Measurements from ENCODE around the gene FKBP11. TPM values are rescaled to one million over a fixed set of nuclear protein-coding genes. Genes with fewer than 3 reads are reported as not detected.

Gene FKBP11
- total RNA-seq, 1 experiment from 2014 or later, result 8.6 TPM

DNA sequence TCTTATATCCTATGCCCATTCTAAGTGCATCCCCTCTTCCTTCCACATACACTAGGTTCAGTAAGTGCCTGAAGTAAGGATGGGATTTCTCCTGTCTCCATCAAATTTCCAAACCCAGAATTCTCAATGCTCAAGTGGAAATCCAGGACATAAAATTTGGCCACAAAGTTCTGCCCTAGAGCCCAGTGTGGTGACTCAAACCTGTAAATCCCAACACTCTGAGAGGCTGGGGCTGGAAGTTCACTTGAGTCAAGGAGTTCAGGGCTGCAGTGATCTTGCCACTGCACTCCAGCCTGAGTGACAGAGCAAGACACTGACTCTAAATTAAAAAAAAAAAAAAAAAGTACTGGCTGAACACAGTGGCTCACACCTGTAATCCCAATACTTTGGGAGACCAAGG, 36.5 kb upstream of the FKBP11 start:
- Histone ChIP-seq H3K4me1 (peaks cover 13% of the 10 kb centered on the region), H3K27ac (no peak overlapping the region), H3K9me3 (replicated peaks) (no peaks in the 10 kb centered on the region), H3K36me3 (no peaks in the 10 kb centered on the region), H3K4me3 (no peak overlapping the region), H3K27me3 (no peaks in the 10 kb centered on the region)
- DNase-seq, result no peak

DNA sequence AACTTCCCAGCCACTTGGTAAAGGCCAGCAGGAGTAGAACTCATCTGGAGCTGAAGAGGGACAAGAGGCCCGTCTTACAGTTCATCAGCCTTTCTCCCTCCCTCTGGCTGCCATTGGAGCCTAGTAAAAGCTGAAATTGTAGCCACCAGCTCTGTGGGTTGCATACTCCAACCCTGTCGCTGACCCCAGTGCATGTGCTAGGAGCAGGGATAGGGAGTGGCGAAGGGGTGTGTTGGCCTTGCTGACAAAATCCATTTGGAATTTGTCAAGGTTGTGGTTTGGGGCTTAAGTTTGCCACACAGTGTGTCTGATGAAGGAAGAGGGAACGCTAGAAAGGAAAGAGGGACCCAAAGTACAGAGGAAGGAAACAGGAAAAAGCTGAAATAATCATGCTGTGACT, 36.0 kb upstream of the FKBP11 start:
- H3K9me3 ChIP-seq (replicated peaks), result no peaks in the 10 kb centered on the region
- peaks cover 10% of the 10 kb centered on the region for H3K4me1 ChIP-seq
- peak; percentile 59 to 61 for DNase-seq
- no peak overlapping the region for H3K27ac ChIP-seq
- no peaks in the 10 kb centered on the region for H3K36me3 ChIP-seq
- H3K4me3 ChIP-seq, result no peak overlapping the region
- no peaks in the 10 kb centered on the region for H3K27me3 ChIP-seq

DNA sequence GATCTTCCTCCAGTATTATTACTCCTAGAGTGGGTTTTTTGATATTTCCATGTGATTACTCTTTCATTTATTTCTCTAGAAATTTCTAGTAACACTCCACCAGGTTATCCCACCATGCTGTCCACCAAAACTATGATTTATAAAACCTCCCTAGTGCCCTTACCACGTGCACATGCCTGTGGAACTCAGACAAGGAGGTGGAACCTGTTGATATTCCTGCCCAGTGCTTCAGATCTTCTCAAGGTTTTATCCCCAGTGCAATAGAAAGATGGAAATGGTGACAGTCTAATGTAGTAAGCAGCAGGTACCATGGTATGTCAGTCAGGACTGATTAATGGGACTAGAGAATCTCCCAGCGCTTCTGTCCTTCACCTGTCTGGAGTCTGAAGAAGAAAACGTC, 35.5 kb upstream of the FKBP11 start:
- H3K36me3 ChIP-seq, result no peaks in the 10 kb centered on the region
- H3K27me3 ChIP-seq, result no peaks in the 10 kb centered on the region
- H3K4me3 ChIP-seq, result no peak overlapping the region
- no peaks in the 10 kb centered on the region for H3K9me3 ChIP-seq (replicated peaks)
- DNase-seq, result no peak
- H3K27ac ChIP-seq, result no peak overlapping the region
- peaks cover 13% of the 10 kb centered on the region for H3K4me1 ChIP-seq

DNA sequence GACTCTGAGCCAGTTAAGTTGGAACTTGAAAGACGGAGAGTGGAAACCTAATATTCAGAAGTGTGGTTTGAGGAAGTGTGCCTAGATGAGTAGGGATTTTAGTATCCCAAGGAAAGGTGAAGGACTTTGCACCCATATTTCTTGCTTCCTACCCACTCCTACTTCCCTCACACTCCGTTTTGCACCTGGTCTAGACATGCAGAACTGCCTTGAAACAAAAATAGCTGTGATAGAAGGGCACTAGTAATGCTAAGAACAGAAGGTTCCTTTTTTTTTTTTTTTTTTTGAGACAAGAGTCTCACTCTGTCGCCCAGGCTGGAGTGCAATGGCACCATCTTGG, 32.7 kb upstream of the FKBP11 start:
- Histone ChIP-seq H3K27me3 (no peaks in the 10 kb centered on the region), H3K9me3 (replicated peaks) (no peaks in the 10 kb centered on the region), H3K27ac (no peak overlapping the region), H3K36me3 (peaks cover 9% of the 10 kb centered on the region), H3K4me3 (peak overlapping the region; percentile 85), H3K4me1 (peaks cover 16% of the 10 kb centered on the region)
- DNase-seq, result no peak

DNA sequence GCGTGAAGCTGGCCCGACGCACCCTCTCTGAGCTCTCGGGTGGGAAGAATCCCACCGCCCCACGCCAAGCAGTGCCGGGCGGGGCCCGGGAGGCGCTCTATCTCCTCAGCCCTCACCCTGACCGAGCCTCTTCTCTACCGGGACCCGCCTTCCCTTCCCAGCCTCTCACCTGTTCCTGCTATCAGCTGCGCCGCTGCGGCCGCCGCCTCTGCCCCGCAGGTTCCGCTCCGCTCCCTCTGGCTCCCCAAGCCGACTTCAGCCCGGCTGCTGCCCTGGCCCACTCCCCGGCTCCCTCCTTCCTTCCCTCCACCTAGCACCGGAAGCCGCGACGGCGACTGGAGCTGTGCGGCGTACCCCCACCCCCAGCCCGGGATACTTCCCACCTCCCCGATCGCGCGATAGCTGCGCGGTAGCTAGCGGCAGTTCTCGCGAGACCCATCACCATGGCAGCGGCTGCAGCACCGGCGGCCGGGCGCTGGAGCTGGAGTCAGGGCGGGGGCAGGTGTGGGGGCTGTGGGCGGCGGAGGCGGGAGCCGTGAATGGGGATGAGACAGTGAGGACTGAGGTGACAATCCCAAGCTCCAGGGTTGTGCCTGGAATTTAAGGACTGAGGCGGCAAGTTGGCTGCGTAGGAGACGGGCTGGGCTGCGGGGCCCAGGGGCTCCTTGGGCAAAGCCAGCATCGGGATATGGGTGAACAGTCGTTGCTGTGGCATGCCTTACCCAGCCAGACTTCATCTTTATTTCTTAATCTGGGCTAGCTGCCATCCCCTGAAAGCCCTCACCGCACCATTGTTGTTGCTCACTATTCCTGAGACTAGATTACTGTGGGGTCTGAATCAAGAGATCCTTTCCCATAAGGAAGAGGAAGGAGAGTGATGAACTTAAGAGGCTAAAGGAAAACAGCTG, 32.1 kb upstream of the FKBP11 start, which contains the start of gene ARF3:
Gene ARF3 (minus strand): TSS at position 347 of the 908 bp plus-strand sequence. CDS start 16,392 bp downstream, outside the sequence.
- Histone ChIP-seq H3K4me1 (peaks cover 16% of the 10 kb centered on the region), H3K4me3 (peak within 1 kb of the TSS; percentile 85), H3K36me3 (peaks cover 9% of the 10 kb centered on the region), H3K27me3 (no peaks in the 10 kb centered on the region), H3K9me3 (replicated peaks) (no peaks in the 10 kb centered on the region), H3K27ac (peak within 1 kb of the TSS; percentile 29)
- peak; percentile 97 to 98 for DNase-seq

DNA sequence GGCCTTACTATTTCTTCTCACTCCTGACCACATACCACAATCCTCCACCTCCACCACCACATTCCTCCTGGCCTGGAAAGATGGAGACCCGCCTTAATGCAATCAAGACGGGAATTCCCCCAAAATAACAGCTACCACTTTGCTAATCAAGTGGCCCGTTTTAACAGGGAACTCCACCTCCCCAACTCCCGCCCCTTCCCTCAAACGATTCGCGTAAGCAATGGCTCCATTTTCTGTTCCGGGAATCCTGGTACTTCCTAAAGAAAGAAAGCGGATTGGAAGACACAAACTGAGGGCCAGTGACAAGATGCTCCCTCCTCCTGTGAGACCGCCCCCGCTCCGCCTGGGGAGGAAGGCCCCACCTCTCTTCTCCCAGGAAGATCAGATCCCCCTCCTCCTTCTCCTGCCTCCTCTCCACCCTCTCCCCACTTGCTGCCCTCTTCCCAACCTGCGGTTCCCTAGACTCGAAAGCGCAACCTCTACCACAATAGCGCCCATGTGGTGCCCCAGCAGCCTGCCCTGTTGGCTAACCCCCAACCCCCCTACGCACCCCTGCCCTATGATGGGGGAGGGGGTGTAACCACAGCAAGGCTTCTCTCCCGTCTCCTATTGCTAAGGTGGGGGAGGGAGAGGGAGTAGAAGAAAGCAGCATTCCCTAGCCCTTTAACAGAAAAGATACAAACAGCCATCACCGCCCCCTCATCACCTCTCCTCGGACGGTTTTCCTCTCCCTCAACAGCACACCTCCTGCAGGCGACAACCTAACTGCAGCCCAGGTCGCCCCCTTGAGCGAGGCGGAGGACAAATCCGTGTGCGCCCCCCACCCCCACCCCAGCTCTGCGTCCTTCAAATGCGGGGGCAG, 31.2 kb upstream of the FKBP11 start:
- peak; percentile 95 to 97 for DNase-seq
- Histone ChIP-seq H3K27ac (peak overlapping the region; percentile 29), H3K9me3 (replicated peaks) (no peaks in the 10 kb centered on the region), H3K4me1 (peaks cover 14% of the 10 kb centered on the region), H3K4me3 (peak overlapping the region; percentile 85), H3K27me3 (no peaks in the 10 kb centered on the region), H3K36me3 (peaks cover 9% of the 10 kb centered on the region)

DNA sequence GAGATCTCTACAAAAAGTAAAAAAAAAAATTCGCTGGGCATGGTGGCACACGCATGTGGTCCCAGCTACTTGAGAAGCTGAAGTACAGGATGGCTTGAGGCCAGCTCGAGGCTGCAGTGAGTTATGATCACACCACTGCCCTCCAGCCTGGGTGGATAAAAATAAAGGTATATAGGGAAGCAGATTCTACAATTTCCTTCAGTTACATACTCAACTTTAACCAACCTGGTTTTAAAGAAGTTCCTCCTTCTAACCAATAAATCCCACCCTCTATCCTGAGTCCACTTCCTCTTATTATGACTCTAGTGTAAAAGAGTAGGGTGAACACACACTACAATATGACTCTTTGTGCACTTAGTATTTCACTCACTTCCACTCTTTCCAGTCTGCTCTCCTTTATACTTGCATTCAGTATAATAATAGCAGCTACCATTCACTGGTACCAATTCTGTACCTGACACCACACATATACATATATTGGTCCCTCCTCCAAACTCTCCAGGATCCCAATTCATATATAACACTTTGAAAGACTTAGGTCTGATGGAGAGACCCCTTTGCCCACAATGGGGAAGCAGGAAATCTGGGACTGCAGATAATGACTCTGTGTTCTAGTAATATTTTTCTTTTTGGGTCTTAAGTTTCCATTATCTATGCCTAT, 29.7 kb upstream of the FKBP11 start:
- H3K27me3 ChIP-seq, result no peaks in the 10 kb centered on the region
- no peak overlapping the region for H3K4me3 ChIP-seq
- no peak overlapping the region for H3K27ac ChIP-seq
- peaks cover 9% of the 10 kb centered on the region for H3K36me3 ChIP-seq
- H3K4me1 ChIP-seq, result peaks cover 8% of the 10 kb centered on the region; the same call in 1 of the 2 replicates
- H3K9me3 ChIP-seq (replicated peaks), result no peaks in the 10 kb centered on the region
- no peak for DNase-seq

DNA sequence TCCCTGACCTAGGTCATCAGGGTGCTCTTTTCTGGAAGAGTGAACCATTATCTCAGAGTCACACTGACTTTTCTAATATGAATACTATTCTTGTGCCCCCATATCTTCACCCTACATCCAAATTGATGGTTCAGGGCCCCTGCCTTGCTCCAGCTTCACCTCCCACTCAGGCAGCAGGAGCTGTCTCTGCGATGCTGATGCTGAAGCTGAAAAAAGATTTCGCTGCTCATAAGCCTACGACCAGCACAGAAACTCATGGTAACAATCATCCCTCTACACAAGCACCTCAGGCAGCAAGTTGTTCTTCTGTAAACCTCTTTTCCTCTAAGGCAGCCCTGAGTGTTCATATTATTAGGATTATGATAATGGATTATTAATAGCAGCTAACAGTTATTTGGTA, 28.8 kb upstream of the FKBP11 start:
- Histone ChIP-seq H3K9me3 (replicated peaks) (no peaks in the 10 kb centered on the region), H3K4me3 (no peak overlapping the region), H3K36me3 (peaks cover 14% of the 10 kb centered on the region), H3K27me3 (no peaks in the 10 kb centered on the region), H3K27ac (no peak overlapping the region), H3K4me1 (peaks cover 8% of the 10 kb centered on the region; the same call in 1 of the 2 replicates)
- no peak for DNase-seq

DNA sequence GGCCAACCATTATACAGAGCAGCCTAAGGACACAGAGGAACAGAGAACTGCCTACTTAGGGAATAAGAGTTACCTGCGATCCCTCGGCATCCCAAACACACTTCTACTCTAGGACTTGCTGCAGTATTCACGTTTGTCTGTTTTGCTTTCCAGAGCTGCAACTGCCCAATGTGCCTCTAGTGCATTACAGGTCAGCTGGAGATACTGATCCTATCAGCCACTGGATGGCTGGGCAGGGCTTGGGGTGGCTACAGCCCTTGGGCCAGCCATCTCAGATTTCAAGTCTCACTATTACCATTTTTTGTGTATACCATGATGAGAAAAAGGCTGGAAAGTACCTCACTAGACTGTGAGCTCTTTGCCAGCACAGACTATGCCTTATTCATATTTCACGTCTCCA, 27.4 kb upstream of the FKBP11 start:
- no peak for DNase-seq
- peaks cover 14% of the 10 kb centered on the region for H3K36me3 ChIP-seq

DNA sequence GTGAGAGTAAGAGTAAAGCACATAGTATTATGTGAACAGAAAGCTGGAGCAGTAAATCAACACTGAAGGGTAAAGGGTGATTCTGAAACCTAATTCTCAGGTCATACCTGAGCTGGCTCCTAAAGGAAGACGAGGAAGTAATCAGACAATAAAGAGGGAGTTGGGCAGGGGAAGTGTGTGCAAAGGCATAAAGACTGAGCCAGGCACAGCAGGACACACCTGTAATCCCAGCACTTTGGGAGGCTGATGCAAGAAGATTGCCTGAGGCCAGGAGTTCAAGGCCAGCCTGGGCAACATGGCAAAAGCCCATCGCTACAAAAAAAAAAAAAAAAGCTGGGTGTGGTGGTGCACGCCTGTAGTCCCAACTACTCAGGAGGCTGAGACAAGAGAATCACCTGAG, 22.4 kb upstream of the FKBP11 start:
- H3K4me1 ChIP-seq, result no peaks in the 10 kb centered on the region
- H3K27me3 ChIP-seq, result no peaks in the 10 kb centered on the region
- no peak for DNase-seq
- H3K27ac ChIP-seq, result no peak overlapping the region
- H3K9me3 ChIP-seq (replicated peaks), result no peaks in the 10 kb centered on the region
- peaks cover 10% of the 10 kb centered on the region for H3K36me3 ChIP-seq
- no peak overlapping the region for H3K4me3 ChIP-seq

More for the DNA sequence above, 27.4 kb upstream of the FKBP11 start:
- Histone ChIP-seq H3K4me1 (peaks cover 5% of the 10 kb centered on the region; the same call in 1 of the 2 replicates), H3K9me3 (replicated peaks) (no peaks in the 10 kb centered on the region), H3K27me3 (no peaks in the 10 kb centered on the region), H3K4me3 (no peak overlapping the region), H3K27ac (no peak overlapping the region)

DNA sequence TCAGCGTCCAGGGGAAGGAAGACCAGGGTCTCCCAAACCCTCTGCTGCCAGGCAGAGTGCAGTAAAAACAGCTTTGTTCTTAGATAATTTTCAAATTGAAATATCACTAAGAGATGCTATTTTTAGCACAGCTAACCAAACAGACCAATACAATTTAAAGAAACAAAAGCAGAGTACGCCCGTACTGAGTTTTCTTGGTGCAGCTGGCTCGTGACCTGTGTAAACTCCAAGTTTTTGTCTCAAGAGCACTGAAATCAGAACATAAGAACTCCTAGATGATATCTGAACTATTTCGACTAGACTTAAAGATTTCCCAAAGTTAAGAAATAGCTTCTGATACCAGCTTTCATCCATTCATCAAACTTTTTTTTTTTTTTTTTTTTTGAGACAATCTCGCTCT, 21.7 kb upstream of the FKBP11 start:
- no peak overlapping the region for H3K27ac ChIP-seq
- no peaks in the 10 kb centered on the region for H3K4me1 ChIP-seq
- H3K4me3 ChIP-seq, result no peak overlapping the region
- H3K9me3 ChIP-seq (replicated peaks), result no peaks in the 10 kb centered on the region
- H3K27me3 ChIP-seq, result no peaks in the 10 kb centered on the region
- H3K36me3 ChIP-seq, result peaks cover 12% of the 10 kb centered on the region
- no peak for DNase-seq

DNA sequence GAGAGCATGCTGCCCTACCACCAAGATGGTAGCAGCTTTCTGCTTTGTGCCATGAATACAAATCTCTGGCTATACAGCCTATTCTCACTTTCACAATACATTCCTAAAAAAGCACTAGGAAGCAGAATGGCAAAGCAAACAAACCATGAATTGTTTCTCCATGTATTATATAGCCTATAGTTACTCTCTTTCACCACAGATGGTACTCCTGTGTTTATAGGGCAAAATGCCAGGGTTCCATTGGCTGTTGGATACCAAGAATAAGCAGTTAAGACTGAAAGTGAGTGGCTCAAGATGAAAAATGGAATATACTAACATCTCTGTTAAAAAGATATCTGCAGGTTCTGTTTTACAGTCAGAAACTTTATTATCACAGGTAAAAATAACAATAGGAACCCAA, 20.9 kb upstream of the FKBP11 start:
- no peaks in the 10 kb centered on the region for H3K27me3 ChIP-seq
- H3K4me3 ChIP-seq, result no peak overlapping the region
- H3K36me3 ChIP-seq, result peaks cover 12% of the 10 kb centered on the region
- no peaks in the 10 kb centered on the region for H3K9me3 ChIP-seq (replicated peaks)
- H3K27ac ChIP-seq, result no peak overlapping the region
- no peak for DNase-seq
- no peaks in the 10 kb centered on the region for H3K4me1 ChIP-seq

DNA sequence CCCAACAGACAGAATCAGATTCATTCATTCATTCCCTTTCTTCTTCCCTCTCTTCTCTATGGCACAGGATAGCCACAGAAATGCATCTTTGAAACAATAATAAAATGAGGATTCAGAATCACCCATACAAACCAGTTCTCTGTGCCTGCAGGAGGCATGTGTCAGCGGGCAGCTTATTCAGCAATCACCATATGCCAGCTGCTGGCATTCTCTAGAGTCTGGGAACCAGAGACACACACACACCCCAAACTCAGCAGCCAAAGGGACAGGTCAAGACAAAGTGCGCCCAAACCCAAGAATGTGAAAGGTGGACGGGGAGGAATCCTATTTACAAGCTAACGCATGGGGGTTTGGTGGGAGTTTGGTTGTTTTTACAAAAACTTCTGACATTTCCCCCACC, 17.9 kb upstream of the FKBP11 start:
- DNase-seq, result no peak
- Histone ChIP-seq H3K27ac (no peak overlapping the region), H3K27me3 (no peaks in the 10 kb centered on the region), H3K36me3 (peaks cover 26% of the 10 kb centered on the region), H3K9me3 (replicated peaks) (no peaks in the 10 kb centered on the region), H3K4me3 (no peak overlapping the region), H3K4me1 (no peaks in the 10 kb centered on the region)

DNA sequence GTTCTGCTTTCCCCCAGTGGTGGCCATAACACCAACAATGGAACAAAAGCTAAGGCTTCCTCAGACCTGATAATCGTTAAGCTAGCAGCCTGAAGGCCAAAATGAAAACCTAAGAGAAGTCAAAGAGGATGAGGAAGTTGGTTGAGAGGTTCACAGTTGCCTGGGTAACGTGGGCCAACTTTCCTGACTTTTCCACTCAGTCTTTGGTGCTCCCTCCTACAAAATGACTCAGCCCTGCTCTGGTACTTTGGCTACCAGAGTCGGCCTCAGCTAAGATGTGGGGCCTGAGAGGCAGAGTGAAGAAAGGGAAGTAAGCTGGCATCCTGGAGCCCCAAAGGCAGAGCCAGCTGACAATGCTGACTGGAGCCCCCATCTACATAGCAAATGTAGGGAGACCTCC, 14.9 kb upstream of the FKBP11 start:
- Histone ChIP-seq H3K36me3 (peaks cover 33% of the 10 kb centered on the region), H3K4me3 (no peak overlapping the region), H3K4me1 (no peaks in the 10 kb centered on the region), H3K27me3 (no peaks in the 10 kb centered on the region), H3K9me3 (replicated peaks) (no peaks in the 10 kb centered on the region), H3K27ac (no peak overlapping the region)
- no peak for DNase-seq

DNA sequence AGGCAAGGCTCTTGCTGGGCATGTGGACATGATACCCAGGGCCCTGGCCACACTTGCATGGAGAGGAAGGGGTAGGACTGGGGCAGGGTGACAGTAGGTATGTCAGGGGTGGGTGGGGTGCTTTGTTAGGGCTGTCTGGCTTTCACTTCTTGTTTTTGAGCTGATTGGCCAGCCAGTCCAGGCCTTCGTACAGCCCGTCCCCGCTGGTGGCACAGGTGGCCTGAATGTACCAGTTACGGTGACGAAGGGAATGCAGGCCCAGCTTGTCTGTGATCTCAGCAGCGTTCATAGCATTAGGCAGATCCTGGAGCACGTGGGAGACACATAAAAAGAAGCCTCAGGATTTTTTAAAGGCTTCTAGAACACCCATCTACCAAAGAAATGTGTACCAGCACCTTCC, 13.5 kb upstream of the FKBP11 start:
- H3K4me1 ChIP-seq, result no peaks in the 10 kb centered on the region
- H3K9me3 ChIP-seq (replicated peaks), result no peaks in the 10 kb centered on the region
- H3K4me3 ChIP-seq, result no peak overlapping the region
- no peak overlapping the region for H3K27ac ChIP-seq
- H3K36me3 ChIP-seq, result peaks cover 36% of the 10 kb centered on the region
- no peaks in the 10 kb centered on the region for H3K27me3 ChIP-seq
- DNase-seq, result no peak
